Stimulated activated CD8-positive, alpha-beta memory T cell treated with anti-CD3 and anti-CD28 coated beads, Interleukin-7, amount 100 ng/mL, for 24 hours (primary cell): ENCODE results near the gene ASTN1.

Experiments used
- DNase-seq: peaks from one replicate; pipeline ENCODE4 v3.0.0-alpha.2; 2020; ENCODE audit warnings: low read depth

Gene ASTN1

DNA sequence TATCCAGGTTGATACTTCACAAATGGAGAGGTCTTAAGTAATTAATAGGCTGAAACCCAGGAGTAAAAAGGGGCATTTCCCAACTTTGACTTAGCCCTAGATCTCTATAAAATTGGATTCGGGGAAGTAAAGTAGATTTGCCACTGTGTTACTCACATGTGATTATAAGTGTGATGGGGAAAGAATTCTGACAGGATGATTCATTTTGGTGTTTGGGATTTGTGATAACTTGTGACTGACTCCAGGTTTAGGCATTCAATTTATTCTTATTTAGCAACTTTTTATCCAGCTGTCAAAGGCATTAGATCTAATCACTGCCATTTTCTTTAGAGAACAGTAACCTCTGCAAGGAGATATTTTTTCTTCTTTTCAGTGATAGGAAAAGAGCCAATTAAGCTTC, 175.5 kb downstream of the ASTN1 start:
- no peak for DNase-seq

DNA sequence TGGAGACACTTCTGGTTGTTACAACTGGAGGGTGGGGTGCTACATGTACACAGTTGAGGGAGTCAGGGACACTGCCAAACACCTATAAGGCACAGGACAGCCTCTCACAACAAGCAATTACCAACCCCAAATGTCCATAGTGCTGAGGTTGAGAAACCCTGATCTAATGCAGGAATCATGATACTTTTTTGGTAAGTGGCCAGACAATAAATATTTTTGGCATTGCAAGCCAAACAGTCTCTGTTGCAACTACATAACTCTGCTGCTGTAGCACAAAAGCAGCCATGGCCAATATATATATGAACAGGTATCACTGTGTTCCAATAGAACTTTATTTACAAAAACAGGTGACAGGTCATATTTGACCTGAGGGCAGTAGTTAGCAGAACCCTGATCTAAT, 177.5 kb downstream of the ASTN1 start:
- no peak for DNase-seq

DNA sequence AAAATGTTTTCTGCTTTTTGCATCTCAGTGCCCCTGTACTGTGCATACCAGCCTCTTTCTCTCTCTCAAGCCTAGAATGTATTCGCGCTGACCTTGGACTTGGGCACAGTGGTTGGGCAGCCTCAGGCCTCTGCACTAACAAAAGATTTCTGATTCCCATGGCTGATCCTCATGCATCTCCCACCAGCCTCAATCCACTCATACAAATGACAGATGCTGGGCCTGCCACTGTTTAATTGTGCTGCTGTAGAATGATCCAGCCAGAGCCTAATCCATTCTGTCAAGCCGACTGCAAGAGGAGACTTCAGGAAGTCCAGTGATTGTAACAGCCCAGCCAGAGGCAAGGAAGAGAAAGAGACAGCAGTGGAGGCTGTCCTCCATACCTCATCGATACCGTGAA, 180.8 kb downstream of the ASTN1 start:
- no peak for DNase-seq

DNA sequence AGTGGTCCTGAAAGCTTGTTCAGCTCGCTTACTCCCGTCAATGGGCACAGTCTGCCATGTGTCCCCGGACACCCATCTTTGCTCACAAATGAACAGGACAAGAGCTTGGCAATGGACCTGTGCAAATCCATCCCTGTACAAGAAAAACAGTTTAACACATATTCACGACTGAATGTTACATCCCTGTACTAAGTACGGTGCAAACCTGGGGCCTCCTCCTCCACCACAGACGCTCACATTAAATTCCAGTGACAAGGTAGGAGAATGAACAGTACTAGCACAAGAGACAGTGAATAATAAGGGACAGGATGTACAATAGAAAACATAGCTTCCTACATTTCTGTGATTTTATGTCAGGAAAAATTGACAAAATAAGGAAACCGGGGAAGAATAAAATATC, 187.7 kb downstream of the ASTN1 start:
- no peak for DNase-seq

DNA sequence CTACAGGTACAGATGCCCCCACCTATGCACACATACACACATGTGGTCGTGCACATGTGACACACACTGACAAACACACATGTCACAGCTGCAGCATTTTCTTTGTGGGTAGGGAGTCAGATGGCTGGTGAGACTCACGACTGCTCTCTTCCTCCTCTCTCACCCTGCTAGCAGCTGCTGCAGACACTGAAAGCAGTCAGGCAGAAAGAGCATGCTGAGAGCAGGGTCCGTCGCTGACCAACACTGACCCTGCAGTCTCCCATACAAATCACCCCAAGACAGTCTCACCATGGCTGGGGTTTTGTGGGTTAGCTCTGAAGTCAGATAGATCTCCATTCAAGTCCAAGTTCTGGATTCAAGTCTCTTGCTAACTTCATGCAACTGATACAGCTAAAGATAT, 188.3 kb downstream of the ASTN1 start:
- DNase-seq: no peak

DNA sequence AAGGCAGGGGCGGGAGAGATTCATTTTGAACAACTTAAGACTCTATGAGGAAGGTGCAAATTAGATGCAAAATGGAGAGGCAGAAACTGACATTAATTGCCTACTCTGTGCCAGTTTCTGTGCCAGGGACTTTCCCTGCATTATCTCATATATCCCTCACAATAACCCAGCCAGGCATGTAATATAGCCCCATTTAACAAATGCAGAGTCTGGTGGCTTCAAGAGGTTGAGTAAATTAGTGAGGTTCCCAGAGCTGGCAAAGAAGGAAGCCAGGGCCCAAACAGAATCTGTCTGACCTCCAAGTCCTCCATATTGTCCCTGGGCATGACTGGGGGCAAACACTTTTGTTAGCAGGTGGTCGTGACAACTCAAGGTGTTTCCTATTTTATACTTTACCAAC, 199.8 kb downstream of the ASTN1 start:
- no peak for DNase-seq

DNA sequence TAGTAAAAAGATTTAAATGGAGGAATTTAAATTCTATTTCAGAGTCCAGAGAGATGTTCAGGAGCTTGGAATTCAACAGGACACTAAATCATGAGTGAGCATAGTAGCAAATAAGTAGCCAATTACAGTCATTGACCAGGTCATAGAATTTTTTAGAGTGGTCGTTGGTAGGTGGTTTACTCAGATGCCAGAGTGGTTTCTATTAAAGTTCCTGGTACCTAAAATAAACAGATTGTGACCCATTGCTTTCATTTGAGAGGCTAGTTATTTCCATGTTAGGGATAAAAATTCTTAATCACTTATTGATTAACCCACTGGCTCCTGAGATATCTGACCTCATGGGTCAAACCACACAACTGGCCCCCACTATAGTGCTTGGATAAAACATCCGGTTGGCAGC, 201.3 kb downstream of the ASTN1 start:
- no peak for DNase-seq

DNA sequence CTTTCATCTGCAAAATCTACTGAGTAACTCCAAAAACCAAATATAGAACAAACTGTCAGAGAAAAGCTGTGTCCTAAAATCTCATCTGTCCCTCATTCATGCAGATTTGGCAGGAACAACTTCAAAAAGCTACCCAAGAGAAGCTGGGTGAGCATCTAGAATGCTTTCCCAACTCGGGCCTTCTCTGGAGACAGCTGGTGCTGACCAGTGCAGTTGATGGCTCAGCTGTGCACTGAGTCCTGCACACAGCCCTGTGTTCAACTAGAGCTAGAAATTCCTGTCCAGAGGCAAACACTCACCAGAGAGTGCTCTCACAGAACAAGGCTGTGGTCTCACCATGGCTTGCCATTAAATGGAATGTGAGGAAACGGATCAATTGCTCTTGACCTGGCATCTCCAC, 202.8 kb downstream of the ASTN1 start:
- no peak for DNase-seq

DNA sequence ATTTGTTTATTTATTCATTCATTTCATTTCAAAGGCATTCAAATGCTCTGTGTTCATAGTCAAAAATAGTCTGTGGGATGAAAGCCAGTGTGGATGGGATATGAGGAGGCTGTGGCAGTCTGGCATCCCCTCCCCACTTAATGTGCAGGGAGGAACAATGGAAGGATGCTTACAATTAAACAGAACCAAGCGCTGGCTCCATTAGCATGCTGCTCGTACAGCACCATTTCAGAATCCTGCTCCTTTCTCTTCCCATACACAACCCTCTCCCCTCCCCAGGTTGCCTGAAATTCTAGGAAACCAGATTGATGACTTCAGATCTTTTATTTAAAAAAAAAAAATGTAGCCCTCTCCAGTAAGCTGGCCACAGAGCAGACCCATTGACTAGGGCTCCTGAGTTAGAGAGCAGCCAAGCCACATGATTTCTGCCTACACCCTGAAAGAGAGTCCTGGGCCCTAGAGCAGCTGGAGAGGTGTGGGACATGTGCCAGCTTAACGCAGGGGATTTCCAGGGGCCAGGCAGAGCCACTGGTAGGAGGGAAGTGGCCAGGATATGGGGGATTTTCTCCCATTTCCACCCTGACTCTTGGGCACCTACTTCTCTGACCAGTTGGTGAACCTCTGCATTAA, 205.2 kb downstream of the ASTN1 start:
- no peak for DNase-seq

DNA sequence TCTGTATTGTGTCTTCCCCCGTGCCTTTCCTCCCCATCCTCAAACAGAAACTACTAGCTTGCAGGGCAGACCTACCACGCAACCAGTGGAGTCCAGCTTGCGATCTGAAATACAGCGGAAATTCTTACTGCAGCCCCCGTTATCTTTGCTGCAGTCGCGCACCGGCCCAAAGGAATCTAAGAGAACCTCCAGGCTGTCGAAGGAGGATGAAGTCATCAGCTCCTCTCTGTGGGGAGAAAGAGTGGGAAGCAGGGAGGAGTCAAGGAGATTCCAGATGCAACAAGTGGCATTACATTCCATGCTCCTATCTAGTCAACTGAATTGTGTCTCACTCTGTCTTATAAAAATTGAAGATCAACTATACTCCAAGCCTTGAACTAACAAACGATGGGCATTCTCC, 206.9 kb downstream of the ASTN1 start:
- no peak for DNase-seq

DNA sequence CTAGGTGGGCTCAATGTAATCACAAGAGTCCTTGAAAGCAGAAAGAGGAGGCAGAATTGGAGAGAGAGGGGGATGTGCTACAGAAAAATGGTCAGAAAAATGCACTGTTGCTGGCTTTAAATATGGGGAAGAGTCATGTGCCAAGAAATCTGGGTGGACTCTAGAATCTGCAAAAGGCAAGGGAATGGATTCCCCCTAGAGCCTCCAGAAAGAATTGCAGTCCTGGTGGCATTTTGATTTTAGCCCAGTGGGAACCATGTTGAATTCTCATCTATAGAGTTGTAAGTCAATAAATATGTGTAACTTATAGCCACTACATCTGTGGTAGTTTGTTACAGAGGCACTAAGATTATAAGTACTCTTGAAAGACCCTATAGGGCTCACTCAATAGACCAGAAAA, 210.3 kb downstream of the ASTN1 start:
- no peak for DNase-seq

DNA sequence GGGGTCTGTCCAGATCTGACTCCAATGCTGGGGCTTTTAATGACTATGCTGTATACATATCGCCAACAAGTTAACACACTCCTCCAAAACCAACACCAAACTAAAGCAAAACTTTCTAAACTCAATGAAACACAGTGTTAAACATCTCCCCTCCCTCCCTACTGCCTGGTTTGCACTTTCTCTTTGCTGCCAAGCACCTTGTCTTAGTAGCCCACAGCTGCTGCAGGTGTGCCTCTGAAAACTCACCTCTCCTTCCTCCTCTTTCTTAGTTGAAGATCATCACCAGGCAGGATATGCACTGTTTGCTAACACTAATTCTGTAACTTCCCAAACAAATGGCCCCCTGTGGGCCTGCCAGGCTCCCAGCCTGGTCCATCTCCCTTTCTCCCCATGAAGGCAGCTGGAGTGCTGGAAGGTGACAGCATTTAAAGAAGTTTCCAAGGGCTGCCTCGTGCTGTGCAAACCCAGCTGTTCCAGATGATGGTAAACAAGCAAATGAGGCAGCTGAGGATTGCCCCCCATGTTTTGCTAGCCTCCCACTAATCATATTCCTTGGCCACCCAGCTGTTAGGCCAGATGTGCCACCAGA, 213.7 kb downstream of the ASTN1 start:
- no peak for DNase-seq

DNA sequence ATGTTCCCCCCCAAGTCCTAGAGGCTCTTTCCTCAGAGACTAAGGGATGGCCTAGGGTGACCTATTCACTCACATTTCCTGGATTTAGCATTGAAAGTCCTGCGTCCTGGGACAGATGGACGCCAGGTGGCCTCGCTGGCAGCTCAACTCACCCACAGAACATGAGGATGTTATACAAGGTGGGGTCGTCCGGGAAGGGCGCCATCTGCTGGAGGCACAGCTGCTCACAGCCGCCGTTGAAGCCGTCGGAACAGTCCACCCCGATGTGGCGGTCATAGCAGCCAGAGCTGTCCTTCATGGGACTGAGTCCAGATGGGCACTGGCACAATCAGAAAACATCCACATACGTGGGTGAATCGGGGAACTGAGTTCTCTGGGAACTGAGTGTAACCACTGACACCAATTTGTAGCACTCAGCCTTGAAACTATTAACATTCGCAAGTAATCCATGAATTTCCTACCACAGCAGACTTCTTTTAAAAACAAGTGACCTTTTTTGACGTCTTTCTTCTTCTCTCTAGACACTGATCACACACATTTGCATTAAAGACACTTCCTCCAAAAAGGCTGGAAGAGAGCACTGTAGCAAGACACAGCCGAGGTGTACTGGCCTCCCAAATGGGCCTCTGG, 215.4 kb downstream of the ASTN1 start:
- DNase-seq: no peak

DNA sequence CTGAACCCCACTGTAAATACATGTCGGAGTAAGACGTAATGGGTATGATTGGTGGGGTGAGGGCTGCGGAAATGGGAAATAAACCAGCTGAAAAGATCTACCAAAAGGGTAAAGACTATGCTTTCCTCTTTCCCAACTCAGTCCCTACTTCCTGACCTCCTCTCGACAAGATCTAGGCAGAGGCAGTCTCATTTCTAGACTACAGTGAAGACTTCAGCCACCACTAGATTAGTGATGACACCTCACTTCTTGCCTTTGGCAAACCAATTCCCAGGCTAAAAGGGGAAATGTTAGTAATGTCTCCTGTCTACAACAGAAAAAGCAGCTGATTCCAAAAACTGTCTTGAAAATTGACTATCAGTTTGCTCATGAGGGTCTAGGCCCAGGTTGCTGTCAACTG, 219.9 kb downstream of the ASTN1 start:
- no peak for DNase-seq

DNA sequence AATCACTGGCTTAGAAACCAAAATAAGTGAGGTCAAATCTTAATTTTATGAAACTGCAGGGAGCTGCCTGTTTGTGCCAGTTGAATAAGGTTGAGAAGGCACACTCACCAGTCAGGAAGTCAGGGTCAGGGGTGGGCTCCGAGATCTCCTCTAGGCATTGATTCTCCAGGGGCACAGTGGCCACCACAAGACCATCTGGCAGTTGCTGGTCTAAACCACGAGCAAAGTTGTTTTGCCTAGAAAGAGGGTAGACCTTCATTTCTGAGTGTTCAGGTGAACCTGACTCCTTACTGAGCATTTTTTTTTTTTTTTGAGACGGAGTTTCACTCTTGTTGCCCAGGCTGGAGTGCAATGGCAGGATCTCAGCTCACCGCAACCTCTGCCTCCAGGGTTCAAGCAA, 220.7 kb downstream of the ASTN1 start:
- no peak for DNase-seq

DNA sequence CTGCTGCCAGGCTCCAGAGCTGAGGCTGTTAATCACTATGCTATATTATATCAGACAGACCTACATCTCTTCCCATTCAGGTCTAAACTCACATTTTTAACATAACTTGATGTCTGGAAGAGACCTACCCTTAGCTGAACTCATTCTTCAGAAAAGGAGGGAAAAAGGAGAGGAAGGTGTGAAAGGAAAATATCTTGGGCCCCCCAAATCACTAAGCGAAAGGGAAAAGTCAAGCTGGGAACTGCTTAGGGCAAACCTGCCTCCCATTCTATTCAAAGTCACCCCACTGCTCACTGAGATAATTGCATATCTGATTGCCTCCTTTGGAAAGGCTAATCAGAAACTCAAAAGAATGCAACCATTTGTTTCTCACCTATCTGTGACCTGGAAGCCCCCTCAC, 222.2 kb downstream of the ASTN1 start:
- DNase-seq: no peak

DNA sequence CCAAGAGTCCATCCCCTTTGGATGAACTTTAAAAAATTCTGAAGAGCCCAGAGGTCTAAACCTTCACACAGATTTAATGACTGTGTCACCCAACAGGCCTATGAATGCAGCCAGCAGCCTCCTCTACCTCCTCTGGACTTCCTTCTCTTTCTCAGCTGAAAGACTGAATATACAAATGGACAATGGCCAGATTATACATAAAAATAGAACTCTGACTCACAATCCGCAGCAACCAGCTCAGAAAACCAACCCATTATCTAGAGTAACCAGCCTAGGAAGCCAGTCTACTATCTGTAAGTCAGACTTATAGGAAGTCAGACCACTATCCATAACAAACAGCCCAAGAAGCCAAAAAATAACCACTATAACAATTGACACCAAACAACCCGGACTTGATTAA, 224.5 kb downstream of the ASTN1 start:
- DNase-seq: no peak

DNA sequence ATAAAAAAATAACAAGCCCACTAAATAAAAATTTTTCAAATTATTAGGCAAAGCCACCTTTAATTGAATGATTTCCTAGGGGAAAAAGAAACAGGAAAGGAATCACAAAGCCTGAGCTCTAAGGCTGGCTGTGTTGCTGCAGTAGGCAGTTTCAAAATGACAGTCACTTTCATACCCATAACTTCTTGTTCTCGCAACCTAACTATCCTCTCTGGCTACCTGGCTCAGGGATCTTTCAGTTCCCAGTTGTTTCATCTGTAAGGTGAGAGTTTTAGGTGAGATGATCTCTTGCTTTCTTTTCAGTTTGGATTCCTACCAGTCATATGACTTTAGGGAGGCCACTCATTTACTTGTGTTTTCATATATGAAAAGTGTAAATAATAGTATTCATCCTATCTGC, 226.1 kb downstream of the ASTN1 start:
- no peak for DNase-seq

DNA sequence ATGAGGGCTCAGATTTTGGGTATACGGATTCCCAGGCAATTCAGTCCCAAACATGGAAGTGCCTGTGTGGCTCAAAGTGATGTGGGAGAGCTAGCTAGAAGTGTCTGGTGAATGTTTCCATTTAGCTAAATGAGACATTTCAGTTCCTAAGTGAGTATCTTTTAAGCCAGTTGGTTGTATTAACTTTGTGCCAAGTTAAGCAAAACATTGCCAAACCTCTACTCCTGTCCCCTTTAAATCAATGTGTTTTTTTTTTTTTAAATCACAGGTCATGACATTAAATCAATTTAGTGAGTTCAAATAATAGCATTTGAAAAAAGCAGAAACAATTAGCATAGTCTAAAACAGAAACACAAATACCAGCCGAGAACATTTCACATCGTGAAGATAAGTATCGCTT, 230.1 kb downstream of the ASTN1 start:
- no peak for DNase-seq

DNA sequence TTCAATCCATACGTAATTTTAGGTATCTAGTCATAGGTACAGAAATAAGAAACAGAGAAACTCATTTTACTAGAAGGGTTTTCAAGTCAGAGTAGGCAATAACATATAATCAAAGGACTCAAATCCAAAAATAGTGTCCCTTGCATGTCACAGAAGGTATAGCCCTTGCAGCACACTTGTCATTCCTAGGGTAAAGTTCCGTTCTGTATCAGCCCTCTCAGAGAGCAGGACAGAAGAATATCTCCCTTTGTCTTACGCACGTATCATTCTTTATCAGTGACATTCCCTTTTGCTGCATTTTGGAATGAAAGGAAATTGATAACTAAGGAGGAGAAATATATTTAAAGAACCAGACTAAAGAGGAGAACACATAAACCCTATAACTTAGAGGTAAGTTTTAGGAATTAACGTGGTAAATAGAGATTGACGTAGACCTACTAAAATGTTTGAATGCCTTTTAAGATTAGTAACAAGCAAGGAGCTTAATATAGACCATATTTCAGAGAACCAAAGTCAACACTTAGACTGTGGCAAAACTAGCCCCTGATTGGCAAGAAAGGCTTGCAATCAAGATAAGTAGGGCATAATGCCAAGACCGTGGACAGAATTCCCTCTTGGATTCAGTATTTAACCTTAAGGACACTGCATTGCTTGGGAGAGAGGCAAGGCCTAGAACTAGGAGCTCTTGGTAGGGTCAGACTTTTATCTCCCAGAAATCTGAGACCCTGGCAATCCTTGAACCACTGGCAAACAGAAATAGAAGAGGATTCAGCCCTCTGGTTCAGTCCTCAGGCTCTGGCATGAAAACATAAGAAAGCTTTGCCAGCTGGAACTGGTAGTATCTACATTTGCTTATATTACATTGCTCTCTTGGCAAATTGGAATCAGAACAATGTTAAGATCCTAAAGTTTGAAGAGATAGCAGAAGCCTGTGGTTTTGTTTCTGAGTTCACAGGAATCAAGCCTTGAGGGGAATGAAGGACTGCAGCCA, 232.1 kb downstream of the ASTN1 start:
- no peak for DNase-seq

DNA sequence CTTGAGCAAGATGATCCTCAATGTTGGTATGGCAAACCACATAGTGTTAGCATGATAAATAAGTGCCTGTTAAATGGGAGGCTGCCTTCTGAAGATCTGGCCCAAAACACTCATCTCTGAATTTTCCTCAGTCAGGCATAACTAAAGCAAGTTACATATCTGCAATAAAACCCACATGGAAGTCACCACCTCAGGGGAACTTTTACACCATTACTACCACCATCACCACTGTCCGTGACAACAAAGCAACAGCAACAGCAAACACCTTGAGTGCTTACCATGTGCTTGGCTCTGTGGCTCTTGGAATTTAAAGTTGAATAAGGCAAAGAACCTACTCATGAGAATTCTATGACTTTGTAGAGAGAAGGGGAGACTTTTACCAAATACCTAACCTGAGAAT, 233.0 kb downstream of the ASTN1 start:
- DNase-seq: no peak

DNA sequence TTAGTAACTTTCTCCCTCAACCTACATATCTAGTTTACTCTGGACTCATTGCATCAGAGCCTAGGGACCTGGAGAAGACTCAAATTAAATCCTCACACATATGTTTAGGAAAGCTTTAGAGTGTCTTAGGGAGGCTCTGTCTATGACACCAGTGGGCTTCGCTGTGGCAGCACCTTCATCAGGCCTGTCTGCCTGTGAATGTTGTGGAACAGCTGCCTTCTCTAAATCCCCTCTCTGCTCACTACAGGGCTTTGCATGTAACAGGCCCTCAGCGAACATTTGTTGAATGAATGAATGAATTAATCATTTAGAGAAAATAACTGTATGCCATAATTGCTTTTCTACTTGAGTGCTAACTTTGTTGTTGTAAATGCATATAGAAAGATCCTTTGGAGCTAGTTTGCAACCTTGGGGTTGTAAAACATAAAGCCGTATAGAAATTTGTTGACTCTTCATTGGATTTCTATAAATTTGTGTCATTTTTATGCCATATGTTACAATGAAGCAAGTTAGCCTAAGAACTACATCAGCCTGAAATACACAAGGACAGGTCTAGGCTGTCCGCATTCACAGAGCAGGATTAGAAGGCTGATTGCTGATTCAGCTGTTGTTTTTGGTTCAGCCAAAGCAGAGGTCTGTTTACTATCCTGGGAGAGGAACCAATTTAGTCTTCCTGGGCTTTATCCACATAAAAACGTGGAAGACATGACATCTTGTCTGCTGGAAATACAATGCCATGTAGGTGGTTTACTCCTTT, 238.0 kb downstream of the ASTN1 start:
- DNase-seq: no peak
